GM19099 (cell line): Measurements from ENCODE around the gene TMPRSS11D.

ENCODE experiments used
- POLR2A ChIP-seq: IDR thresholded peaks from 3 replicates; pipeline ENCODE4 v1.6.1; 2011; ENCODE audit warnings: low read depth; ENCODE audit not compliant: insufficient read length; ENCODE audit errors: extremely low read depth

Gene TMPRSS11D, protein sequence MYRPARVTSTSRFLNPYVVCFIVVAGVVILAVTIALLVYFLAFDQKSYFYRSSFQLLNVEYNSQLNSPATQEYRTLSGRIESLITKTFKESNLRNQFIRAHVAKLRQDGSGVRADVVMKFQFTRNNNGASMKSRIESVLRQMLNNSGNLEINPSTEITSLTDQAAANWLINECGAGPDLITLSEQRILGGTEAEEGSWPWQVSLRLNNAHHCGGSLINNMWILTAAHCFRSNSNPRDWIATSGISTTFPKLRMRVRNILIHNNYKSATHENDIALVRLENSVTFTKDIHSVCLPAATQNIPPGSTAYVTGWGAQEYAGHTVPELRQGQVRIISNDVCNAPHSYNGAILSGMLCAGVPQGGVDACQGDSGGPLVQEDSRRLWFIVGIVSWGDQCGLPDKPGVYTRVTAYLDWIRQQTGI

DNA sequence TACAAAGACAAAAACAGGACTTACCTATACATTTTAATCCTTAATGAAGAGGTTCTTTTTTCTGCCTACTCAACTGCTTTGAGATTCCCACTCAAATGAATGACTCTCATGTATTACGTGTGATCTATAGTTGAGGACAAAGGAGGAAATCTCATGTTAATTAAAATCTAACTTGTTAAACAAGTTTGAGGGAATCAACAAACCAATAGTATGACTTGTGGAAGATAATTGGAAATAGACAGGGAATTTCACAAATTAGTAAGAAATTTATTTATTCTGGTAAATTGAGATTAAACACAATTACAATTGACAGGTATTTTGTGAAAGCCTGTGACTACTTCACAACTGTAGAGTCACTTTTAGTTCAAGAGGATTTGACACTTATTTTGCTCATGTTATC lies at the start of gene TMPRSS11D:
TMPRSS11D (minus strand) TSS at position 101 of the 400 bp plus-strand sequence; CDS start at position 32, 69 bp downstream.
- TF ChIP-seq POLR2A: no peak

DNA sequence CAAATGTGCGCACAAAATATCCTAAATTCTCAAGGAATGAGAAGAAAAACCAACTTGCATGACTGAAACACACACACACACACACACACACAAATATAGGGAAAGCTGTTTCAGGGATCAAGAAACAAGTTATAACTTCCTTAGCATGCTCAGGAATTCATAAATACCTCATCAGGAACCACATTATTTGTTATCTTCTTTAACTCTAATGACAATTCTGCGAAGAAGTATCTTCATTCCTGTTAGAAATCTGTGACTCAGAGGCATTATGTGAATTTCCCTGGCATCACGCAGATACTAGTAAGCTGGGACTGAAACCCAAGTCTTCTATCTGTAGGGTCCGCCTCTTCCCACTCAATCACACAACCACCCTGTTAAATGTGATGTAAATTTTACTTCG lies 49.2 kb upstream of the TMPRSS11D start:
- no peak for TF ChIP-seq POLR2A

DNA sequence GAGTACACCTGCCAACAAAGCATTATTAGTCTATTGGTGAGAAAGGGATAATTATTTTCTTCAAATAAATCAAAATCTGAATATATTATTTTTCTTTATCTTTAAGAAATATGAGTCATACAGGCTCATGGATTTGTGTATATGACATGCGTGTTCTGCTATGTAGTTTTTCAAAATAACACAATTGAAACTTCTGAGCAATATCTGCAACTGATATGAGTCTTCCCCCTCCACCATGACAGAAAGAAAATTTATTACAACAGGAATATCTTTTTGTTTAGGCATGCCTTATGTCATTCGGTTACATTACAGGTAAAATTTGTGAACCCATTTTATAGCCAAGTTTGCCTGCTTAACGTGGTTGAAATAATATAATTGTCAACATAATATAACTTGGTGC lies 47.5 kb upstream of the TMPRSS11D start:
- TF ChIP-seq POLR2A: no peak

DNA sequence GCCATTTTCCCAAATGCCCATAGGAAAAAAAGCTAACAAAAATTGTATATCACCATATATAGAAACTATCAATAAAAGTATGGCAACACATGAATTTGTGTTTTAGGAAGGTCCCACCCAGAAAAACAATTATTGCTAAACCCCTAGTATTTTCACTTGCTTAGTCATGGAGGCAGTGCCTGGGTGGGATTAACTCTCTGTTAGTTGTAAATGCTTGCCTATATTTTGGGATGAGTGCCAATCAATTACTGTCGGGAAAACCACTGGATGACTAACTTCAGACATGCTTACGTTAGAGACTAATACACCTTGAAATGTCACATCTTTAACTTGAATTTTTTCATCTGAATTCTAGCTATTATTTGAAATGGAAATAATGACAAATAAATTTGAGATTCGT lies 45.6 kb upstream of the TMPRSS11D start:
- no peak for TF ChIP-seq POLR2A

DNA sequence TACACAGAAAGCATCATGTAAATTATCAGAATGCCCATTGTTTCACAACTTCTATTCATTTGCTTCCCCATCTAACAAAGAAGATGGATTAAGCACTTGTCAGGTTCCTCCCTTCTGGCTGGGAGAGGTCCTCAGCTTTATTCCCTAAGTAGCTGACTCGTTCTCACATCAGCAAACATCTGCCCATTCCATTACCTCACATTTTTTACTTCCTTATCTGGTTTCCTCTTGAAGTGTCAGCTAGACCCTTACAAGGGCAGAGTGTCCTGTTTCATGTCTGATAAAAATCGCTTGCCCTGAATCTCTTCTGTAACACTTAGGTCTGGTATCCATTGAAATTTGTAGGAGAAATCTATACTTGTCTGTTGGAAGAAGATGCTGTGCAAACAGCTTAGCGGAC lies 44.7 kb upstream of the TMPRSS11D start:
- TF ChIP-seq POLR2A: no peak

DNA sequence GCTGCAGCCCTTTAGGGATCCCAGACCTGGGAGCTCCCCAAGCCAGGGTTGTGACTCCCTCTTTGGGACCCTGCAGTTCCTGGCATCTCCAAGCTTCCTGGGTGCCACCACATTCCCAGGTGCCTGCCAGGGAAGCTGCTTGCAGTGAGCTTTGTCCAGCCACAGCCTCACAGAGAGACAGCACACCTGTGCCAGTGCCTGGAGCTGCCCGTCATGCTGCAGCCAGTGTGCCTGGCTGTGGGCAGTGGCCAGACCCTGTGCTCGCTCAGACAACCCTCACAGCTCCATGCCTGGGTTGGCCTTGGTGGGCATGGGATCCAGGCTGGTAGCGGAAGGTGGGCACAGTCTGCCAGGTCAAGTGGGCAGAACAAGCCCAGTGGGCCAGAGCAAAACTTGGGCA lies 43.4 kb upstream of the TMPRSS11D start:
- no peak for TF ChIP-seq POLR2A

DNA sequence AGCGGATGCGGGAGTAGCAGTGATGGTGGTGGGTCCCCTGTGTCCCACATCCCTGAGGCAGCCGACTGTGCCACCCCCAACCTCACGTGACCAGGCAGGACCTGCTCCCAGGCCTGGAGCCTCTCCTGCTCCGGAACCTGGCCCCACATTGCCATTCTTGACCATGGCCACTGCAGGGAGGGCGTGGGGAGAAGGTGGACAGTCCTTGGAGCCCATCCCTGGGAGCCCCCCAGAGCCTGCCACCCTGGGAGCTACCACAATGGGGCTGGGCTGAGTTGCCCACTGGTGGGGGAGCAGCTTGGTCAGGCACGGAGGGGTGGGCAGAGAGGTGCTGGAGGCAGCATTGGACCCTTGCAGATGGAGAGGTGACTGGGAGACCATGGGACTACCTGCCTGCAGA lies 42.7 kb upstream of the TMPRSS11D start:
- TF ChIP-seq POLR2A: no peak

DNA sequence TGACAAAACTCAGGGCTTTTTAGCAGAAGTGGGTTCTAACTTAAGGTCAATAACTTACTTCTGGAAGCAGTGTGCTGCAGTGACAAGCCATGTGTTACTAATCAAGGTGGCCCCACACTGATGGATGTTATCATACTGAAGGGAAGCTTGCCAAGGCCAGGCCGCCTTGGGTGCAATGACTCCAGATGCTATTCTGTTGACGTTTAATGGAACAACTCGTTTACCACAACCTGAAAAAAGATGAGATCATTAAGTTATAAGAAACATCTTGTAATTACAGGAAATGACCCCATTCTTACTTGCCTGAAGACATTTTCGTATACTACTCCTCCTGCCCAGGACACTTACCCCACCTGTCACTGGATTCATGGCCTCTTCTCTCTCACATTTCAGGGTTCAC lies 38.9 kb upstream of the TMPRSS11D start:
- TF ChIP-seq POLR2A: no peak

DNA sequence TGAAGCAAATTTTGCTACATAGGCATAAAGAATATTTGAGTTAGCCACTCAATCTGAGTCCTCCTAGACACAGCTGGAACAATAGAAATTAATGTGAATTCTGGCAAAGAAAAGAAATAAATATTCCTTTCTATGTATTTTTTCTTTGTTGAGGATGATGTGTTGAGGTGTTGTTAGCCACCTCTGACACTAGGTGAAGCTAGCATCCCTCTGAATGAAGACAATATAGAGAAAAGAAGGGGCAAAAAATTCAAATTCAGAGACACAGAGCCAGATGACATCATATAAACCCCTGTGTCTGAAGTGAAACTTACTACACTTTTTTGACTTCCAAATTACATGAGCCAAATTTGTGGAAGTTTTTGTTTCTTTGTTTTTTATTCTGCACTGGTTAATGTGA lies 34.6 kb upstream of the TMPRSS11D start:
- TF ChIP-seq POLR2A: no peak

DNA sequence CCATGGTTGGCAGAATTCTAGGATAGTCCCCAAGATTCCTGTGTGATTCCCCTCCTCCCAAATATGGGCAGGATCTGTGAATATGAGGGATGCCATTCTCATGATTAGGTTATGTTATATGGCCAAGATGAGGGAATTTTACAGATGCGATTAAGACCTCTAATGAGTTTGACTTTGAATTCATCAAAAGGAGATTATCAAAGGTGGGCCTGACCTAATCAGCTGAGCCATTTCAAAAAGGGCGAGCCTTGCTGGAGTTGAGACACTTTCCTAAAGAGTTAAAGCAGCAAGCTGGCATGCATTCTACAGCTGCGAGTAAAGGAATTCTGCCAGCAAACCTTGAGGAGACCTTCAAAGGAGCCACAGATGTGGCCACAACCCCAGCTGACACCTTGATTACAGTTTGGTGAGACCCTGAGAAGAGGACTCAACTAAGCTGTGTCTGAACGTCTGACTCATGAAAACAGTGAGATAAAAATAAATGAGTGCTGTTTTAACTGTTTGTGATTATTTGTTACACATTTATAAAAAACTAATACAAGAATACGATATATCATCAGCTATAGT lies 31.7 kb upstream of the TMPRSS11D start:
- TF ChIP-seq POLR2A: no peak

DNA sequence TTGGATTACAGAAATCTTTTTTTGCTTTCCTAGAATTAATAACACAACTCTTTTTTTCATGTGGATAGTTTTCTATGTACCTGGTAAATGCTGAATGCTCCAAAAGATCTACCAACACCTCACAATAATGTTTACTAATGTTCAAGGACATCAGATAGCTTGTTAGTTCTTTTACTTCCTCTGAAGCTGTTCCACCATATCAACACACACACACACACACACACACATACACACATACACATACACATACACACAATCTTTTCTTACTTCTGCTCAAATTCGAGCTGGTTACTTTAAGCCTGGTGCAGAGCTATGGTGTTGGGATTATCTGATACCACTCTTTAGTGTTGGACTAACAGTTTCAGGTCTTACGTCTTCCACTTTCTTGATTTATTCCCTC lies 28.3 kb upstream of the TMPRSS11D start:
- no peak for TF ChIP-seq POLR2A

DNA sequence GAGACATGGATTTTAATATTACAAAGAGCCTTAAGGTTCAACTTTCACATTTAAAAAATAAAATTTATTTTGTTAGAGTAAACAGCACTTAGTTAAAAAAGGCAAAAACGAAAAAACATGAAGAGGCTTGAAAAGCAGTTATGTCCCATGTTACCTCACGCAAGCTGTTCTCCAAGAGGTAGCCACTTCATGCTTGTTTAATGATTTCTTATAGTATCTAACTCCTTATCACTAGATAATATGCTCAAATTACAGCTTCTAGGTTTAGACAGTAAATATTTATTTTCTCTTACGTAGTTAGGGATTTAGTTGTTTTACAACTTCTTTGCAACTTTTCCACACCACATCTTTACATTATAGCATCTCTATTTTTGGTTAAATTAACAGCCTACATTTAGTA lies 27.8 kb upstream of the TMPRSS11D start:
- TF ChIP-seq POLR2A: no peak

DNA sequence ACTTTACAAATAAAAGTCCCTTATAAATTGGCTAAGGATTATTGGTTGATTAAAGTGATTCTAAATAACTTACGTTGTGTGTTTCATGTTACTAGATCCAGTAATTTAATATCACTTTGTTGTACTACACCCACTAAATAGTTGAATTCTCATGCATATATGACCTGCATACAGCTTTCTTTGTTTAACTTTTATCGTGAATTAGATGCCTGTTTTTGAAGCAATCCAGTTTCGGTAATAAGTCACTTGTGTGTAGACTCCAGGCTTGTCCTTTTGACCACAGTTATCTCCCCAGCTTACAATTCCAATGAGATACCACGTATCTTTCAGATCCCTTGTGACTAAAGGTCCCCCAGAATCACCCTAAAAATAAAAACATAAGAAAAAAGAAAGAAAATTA lies 27.3 kb upstream of the TMPRSS11D start:
- TF ChIP-seq POLR2A: no peak

DNA sequence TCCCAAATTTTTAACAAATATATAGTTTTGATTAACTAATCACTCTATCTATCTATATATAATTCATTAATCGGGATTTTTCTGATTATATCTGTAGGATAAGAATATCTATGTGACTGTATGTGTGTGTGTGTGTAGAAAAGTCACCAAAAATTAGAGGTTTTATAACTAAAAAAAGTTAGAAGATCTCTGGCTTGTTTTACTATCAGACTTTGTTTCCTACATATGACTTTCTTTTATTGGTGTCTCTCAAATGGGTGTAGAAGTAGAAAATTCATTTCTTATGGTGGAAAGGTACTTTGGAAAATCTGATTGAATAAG lies 26.7 kb upstream of the TMPRSS11D start:
- no peak for TF ChIP-seq POLR2A

DNA sequence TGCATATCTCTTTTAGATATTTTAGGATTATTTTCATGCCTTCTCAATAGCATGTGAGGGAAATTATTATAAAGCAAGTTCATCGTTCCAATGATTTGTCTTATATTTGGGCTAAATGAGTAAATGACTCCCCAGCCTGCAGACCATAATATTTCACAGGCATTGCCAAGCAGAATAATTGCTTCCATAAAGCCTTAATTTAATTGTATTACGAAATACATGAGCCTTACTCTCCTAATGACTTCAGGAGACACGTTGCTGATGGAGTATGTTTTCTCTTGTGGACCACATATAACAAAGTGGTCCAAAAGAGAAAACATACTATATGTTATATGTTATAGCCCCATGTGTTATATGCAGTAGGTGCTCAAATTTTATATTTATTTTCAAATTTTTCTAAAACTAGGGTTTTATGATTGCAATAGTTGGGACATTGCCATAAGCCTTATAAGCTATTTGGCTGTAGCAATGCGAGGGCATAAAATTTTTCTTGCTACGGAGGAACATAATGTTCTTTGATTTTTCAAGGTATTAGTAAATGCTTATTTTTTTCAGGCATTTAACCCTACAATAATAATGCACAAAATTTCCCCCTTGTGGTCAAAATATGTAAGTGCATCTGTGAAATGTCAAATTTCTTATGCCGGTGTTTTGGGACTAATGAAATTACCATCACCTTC lies 26.2 kb upstream of the TMPRSS11D start:
- no peak for TF ChIP-seq POLR2A

DNA sequence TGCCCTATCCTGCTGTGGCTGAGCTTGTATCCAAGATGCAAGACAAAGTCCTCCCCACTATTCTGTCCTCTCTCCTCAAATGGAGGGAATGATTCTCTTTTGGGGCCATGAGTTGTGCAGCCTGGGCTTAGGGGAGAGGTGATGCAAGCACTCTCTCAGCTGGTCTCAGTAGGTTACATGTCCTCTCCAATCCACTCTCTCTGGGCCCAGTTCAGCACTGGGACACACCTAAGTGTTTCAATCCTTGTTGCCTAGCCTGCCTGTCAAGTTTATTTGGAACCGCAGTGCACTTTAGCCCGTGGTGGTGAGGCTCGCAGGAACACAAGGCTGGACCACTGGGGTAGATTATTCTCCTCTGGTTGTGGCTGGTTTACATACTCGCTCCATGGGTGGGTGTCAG lies 23.8 kb upstream of the TMPRSS11D start:
- TF ChIP-seq POLR2A: no peak
